Measurements from ENCODE around the gene ANGPTL4.
"Not testable (repeated sequence)": the region's sequence is repeated elsewhere in the genome, so short reads cannot be mapped to it uniquely, and the experiment has no call there.

Gene ANGPTL4

GRCh38 chr19:8361921-8362793, 1.8 kb upstream of the ANGPTL4 start:
- no peak for DNase-seq (ENCODE audit: low read depth in 3 of 3)

- no peak for DNase-seq (ENCODE audit: low read depth in 3 of 3)
Measured at GRCh38 chr19:8366121-8366581, 2.2 kb downstream of the ANGPTL4 start.

- no peak for DNase-seq (ENCODE audit: low read depth in 3 of 3)
Measured at GRCh38 chr19:8366961-8367326, 3.0 kb downstream of the ANGPTL4 start.

GRCh38 chr19:8367327-8368001, 3.5 kb downstream of the ANGPTL4 start:
- DNase-seq (ENCODE audit: low read depth in 3 of 3), result no peak

- DNase-seq (ENCODE audit: low read depth in 3 of 3), result no peak
Measured at GRCh38 chr19:8370176-8371010, 6.4 kb downstream of the ANGPTL4 start.

- DNase-seq (ENCODE audit: low read depth in 3 of 3), result no peak
Measured at GRCh38 chr19:8371011-8371804, 7.3 kb downstream of the ANGPTL4 start.

- DNase-seq (ENCODE audit: low read depth in 3 of 3), result no peak
Measured at GRCh38 chr19:8373867-8374813, 10.2 kb downstream of the ANGPTL4 start.

GRCh38 chr19:8375766-8376165, 11.8 kb downstream of the ANGPTL4 start:
- not testable (repeated sequence) for DNase-seq (ENCODE audit: low read depth in 3 of 3)

GRCh38 chr19:8376373-8376974, 12.5 kb downstream of the ANGPTL4 start:
- not testable (repeated sequence) for DNase-seq (ENCODE audit: low read depth in 3 of 3)

GRCh38 chr19:8377598-8377997, 13.6 kb downstream of the ANGPTL4 start:
- no peak for DNase-seq (ENCODE audit: low read depth in 3 of 3)

GRCh38 chr19:8379156-8379891, 15.4 kb downstream of the ANGPTL4 start:
- DNase-seq (ENCODE audit: low read depth in 3 of 3), result not testable (repeated sequence)

- DNase-seq (ENCODE audit: low read depth in 3 of 3), result not testable (repeated sequence)
Measured at GRCh38 chr19:8384569-8384968, 20.6 kb downstream of the ANGPTL4 start.

- not testable (repeated sequence) for DNase-seq (ENCODE audit: low read depth in 3 of 3)
Measured at GRCh38 chr19:8385103-8385502, 21.1 kb downstream of the ANGPTL4 start.

- DNase-seq (ENCODE audit: low read depth in 3 of 3), result not testable (repeated sequence)
Measured at GRCh38 chr19:8385566-8385965, 21.6 kb downstream of the ANGPTL4 start.

GRCh38 chr19:8386419-8386818, 22.5 kb downstream of the ANGPTL4 start:
- not testable (repeated sequence) for DNase-seq (ENCODE audit: low read depth in 3 of 3)

- DNase-seq (ENCODE audit: low read depth in 3 of 3), result no peak
Measured at GRCh38 chr19:8386990-8387389, 23.0 kb downstream of the ANGPTL4 start.

GRCh38 chr19:8387688-8388611, 24.0 kb downstream of the ANGPTL4 start:
- no peak for DNase-seq (ENCODE audit: low read depth in 3 of 3)

GRCh38 chr19:8388612-8388958, 24.6 kb downstream of the ANGPTL4 start:
- DNase-seq (ENCODE audit: low read depth in 3 of 3), result no peak
